ENCODE results near the gene DRAM1.

The DRAM1 gene

DNA sequence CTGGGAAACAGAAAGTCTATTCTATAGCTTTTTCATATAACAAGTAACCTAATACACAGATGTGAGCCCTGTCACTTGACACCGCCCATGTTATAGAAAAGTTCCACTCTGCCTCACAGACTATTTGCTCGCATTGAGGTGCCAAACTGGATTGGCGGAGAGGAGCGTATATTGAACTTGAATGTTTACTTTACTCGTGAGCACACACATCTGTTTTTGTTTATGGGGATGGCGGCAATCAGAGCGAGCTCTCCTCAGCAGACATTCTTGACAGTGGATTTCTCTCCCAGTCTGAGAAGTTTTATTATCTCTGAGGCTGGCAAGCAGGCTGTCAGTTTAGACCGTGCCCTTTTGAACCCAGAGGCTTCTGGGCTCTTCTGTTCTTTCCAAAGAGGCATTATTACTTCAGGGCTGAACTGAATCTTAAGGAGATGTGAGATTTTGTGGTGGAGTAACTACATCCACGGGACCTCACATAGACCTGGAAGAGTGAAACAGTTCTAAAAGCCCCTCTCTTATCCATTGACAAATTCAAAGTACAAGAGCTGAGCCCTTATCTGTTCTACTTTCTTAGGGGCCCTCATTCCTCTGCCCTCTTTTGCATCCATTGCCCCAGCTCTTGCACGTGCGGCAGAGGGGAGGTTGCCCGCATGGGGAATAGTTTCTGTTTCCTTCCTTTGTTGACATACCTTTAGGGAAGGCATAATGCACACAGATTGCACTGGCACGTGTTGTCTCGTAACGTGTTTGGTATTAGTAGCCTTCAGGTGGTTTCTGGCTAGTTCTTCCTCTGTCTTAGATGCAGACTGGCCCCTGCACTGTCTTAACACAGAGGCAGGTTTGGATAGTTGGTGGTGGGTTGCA, 68.2 kb downstream of the DRAM1 start:
- POLR2A ChIA-PET (ENCODE audit: low non-redundant PET) = no interaction called here
- TF ChIP-seq, protein P1, sequence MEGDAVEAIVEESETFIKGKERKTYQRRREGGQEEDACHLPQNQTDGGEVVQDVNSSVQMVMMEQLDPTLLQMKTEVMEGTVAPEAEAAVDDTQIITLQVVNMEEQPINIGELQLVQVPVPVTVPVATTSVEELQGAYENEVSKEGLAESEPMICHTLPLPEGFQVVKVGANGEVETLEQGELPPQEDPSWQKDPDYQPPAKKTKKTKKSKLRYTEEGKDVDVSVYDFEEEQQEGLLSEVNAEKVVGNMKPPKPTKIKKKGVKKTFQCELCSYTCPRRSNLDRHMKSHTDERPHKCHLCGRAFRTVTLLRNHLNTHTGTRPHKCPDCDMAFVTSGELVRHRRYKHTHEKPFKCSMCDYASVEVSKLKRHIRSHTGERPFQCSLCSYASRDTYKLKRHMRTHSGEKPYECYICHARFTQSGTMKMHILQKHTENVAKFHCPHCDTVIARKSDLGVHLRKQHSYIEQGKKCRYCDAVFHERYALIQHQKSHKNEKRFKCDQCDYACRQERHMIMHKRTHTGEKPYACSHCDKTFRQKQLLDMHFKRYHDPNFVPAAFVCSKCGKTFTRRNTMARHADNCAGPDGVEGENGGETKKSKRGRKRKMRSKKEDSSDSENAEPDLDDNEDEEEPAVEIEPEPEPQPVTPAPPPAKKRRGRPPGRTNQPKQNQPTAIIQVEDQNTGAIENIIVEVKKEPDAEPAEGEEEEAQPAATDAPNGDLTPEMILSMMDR (conservative IDR thresholded peaks at IDR 0.05; ENCODE audit: low read depth) = no peak
- CTCF ChIA-PET = no interaction called here
- H3K27ac ChIP-seq = no peak overlapping the region
- DNase-seq (ENCODE audit: low spot score) = no peak

DNA sequence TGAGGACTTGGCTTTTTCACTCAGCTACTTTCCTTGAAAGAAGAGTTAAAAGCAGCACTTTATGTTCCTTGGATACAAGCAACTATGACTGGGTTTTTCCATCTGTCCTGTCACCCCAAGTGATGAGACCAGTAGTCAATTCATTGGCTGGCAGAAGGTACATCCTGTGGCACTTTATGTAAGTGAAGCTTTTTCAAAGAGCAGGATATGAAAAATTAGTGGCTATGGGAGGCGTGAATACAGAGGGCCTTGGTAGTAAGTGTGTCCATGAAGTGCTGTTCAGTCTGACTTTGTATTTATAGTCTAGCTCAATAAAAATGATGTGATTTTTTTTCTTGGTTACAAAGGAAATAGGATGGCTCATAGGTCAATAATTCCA, 68.8 kb downstream of the DRAM1 start:
- TF ChIP-seq, protein P1 (conservative IDR thresholded peaks at IDR 0.05; ENCODE audit: low read depth) = no peak
- ChIA-PET CTCF (no interaction called here), POLR2A (ENCODE audit: low non-redundant PET) (no interaction called here)
- DNase-seq (ENCODE audit: low spot score) = no peak
- no peak overlapping the region for H3K27ac ChIP-seq

DNA sequence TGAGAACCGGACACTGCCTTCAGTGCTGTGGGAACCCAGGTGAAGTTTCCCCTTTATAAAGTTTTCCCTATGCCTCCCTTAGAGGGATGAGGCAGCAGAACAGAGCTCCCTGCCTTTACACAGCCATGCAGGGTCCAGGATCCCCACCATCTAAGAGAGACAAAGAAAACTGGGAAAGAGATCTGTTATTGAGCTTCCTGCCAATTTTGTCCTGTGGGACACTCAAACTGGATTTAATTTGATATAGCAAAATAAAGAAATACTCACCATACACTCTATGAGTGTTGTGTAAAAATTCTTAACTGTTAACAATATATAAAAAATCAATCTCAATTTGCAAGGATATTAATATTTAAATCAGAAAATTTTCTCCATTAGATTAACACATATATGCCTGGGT, 69.9 kb downstream of the DRAM1 start:
- no peak overlapping the region for H3K27ac ChIP-seq
- ChIA-PET POLR2A (ENCODE audit: low non-redundant PET) (no interaction called here), CTCF (no interaction called here)
- TF ChIP-seq, protein P1 (conservative IDR thresholded peaks at IDR 0.05; ENCODE audit: low read depth) = no peak
- no peak for DNase-seq (ENCODE audit: low spot score)

DNA sequence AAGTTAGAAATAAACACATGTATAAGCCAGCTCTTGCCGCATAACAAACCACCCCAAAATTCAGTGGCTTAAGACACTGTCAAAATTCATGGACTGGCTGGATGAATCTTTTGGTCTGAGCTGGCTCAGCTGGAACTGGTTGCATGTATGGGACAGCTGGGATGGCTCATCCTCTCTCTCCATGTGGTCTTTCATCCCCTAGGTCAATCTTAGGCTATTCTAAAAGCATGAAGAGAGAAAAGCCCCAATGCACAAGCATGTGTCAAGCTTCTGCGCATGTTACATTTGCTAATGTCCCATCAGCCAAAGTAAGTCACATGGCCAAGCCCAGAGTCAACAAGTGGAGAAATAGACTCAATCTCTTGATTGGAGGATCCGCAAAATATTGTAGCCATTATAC, 71.0 kb downstream of the DRAM1 start:
- no peak overlapping the region for H3K27ac ChIP-seq
- TF ChIP-seq, protein P1 (conservative IDR thresholded peaks at IDR 0.05; ENCODE audit: low read depth) = no peak
- no peak for DNase-seq (ENCODE audit: low spot score)
- ChIA-PET POLR2A (ENCODE audit: low non-redundant PET) (no interaction called here), CTCF (interaction anchor here (0.6 kb wide), 3 partner anchors 129 to 1997 kb away, joined by 4 to 7 read pairs (median 5); no protein-coding TSS in a partner anchor)

DNA sequence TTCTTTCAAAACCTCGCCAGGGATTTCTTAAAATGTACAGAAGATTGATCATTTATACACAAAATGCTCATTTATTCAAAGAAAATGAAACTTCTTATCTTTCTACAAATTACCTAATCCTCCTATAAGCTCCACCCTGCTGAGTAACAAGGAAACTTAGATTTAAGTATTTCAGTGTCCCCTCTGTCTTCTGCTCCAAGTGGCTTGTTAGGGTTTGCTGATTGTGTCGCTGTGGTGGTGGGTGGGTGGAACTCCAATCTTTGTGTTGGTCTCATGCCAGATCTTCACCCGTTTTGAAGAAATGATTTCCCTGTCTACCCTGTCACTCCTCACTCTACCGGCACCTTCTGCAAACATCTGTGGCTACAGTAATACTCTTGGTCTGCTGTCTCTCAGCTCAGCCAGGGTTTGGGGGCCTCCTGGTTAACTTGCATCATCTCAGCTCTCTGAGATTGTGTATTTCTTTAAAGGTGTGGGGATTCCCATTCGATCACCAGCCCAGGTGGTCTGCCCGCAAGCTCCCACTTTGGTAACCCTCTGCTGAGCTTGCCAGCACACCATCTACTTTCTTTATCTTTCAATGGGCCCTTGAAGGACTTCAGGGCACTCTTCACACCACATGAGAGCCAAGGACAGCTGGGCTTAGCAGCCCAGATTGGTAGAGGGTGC, 73.8 kb downstream of the DRAM1 start:
- ChIA-PET POLR2A (ENCODE audit: low non-redundant PET) (no interaction called here), CTCF (interaction anchor here (0.8 kb wide), 1 partner anchor 499 kb away, joined by 3 read pairs; no protein-coding TSS in a partner anchor)
- TF ChIP-seq, protein P1 (conservative IDR thresholded peaks at IDR 0.05; ENCODE audit: low read depth) = no peak
- H3K27ac ChIP-seq = no peak overlapping the region
- DNase-seq (ENCODE audit: low spot score) = no peak

DNA sequence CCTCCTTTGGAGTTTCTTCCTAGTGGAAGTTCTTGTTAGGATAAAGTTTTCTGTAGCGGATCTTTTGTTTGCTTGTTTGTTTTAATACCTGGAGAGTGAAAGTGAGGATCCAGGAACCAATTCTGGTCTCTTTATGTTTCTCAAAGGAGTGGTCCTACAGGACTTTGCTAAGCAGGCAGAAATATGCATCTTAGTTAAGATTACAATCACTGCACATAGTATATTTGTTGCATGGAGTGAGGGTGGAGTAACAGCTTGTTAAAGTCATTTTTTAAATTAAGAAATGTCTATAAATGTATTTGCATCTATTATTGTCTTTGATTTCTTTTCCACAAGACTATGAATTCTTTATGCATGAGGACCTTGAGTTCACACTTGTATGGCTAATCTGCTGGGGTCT, 76.7 kb downstream of the DRAM1 start:
- ChIA-PET POLR2A (ENCODE audit: low non-redundant PET) (no interaction called here), CTCF (no interaction called here)
- TF ChIP-seq, protein P1 (conservative IDR thresholded peaks at IDR 0.05; ENCODE audit: low read depth) = no peak
- H3K27ac ChIP-seq = no peak overlapping the region
- no peak for DNase-seq (ENCODE audit: low spot score)

Measured in RWPE1 (cell line).